Measurements from ENCODE around the gene COX6A1. TPM values are rescaled to one million over a fixed set of nuclear protein-coding genes. Genes with fewer than 3 reads are reported as not detected.

Gene COX6A1
- polyA plus RNA-seq, 1 donor from 2014 or later, result 2,017 TPM

DNA sequence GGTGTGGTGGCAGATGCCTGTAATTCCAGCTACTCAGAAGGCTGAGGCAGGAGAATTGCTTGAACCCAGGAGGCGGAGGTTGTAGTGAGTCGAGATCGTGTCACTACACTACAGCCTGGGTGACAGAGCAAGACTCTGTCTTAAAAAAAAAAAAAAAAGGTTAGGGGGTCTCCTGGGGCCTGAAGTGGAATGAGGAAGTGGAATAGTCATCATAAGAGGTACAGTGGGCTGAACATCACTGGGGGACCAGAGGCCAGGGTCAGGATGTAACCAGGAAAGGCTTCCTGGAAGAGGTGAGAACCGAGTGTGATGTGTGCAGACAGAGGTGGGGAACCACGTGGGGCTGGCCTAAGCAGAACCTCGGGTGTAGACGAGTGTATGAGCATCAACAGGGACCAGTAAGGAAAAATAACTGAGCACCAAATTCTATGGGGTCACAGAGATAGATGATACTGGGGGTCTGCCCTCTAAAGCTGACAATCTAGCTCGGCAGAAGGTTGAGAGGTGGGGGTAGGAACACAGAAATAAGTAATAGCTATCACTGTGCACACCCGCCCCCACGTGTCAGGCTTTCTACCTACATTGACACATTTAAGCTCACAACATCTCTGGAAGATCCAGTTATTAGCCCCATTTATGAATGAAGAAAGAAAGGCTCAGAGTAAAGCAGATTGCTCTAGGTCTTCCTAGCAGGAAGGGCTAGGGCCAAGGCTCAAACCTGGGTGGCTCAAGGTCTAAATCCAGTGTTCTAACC is 5.0 kb upstream of the COX6A1 start:
- no peaks in the 10 kb centered on the region for H3K79me2 ChIP-seq (replicated peaks; ENCODE audit: insufficient read depth, low read length)
- no peak overlapping the region for H3K27ac ChIP-seq (ENCODE audit: low read length)
- no peaks in the 10 kb centered on the region for H3K27me3 ChIP-seq (ENCODE audit: insufficient read depth, low read depth, low read length)
- H3K36me3 ChIP-seq (ENCODE audit: insufficient read depth, low read length), result no peaks in the 10 kb centered on the region
- no peak overlapping the region for H3K9ac ChIP-seq (ENCODE audit: low read length)
- no peak overlapping the region for H2AFZ ChIP-seq (ENCODE audit: low read depth, low read length)
- no peaks in the 10 kb centered on the region for H3K9me2 ChIP-seq (ENCODE audit: insufficient read depth, low read length)
- TF ChIP-seq EP300 (conservative IDR thresholded peaks at IDR 0.05; ENCODE audit: poor library complexity, severe bottlenecking) (no peak), POLR2AphosphoS5 (IDR thresholded peaks at IDR 0.05) (no peak)
- no peaks in the 10 kb centered on the region for H4K20me1 ChIP-seq (ENCODE audit: insufficient read depth)
- no peaks in the 10 kb centered on the region for H3K9me3 ChIP-seq (ENCODE audit: low read length)
- no peaks in the 10 kb centered on the region for H3F3A ChIP-seq (ENCODE audit: insufficient read depth, low read length, poor library complexity, severe bottlenecking)
- H3K4me2 ChIP-seq (ENCODE audit: low read length), result no peak overlapping the region
- no peak overlapping the region for H3K4me3 ChIP-seq (ENCODE audit: low read length)

DNA sequence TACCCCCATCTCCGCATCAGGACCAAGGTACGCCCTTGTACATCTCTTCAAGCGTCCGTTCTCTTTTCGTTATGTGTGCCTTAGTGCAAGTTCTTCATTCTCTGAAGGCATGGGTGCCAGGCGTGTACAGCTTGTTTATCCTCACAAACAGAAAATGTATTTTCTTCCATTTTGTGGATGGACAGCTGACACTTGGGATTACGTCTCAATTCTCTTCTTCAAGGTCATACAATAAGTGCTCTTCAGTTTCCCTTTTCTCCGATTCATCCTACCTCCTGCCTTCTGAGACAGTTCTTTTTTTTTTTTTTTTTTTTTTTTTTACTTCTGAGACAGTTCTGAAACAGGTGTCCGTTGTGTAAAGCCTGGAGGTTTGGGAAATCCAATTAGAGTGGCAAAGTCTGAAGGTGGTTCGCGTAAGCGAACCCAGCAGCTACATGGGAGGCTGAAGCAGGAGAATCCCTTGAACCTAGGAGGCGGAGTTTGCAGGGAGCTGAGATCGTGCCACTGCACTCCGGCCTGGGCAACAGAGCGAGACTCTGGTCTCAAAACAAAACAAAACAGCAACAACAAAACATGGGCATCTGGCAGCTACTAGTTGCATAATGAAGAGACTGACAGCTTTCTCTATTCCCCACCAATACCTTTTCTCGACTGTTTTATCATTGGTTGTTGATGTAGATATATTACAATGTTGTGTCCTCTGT is 734 bp downstream of the COX6A1 start:
- Histone ChIP-seq H3K4me2 (ENCODE audit: low read length) (peak overlapping the region; percentile 61), H3K27me3 (ENCODE audit: insufficient read depth, low read depth, low read length) (no peaks in the 10 kb centered on the region), H3K9ac (ENCODE audit: low read length) (peak overlapping the region; percentile 73), H3K9me3 (ENCODE audit: low read length) (no peaks in the 10 kb centered on the region), H3K9me2 (ENCODE audit: insufficient read depth, low read length) (no peaks in the 10 kb centered on the region), H3K4me3 (ENCODE audit: low read length) (peak overlapping the region; percentile 82), H3K79me2 (replicated peaks; ENCODE audit: insufficient read depth, low read length) (peaks cover 22% of the 10 kb centered on the region), H3K36me3 (ENCODE audit: insufficient read depth, low read length) (no peaks in the 10 kb centered on the region), H2AFZ (ENCODE audit: low read depth, low read length) (no peak overlapping the region), H3F3A (ENCODE audit: insufficient read depth, low read length, poor library complexity, severe bottlenecking) (no peaks in the 10 kb centered on the region), H4K20me1 (ENCODE audit: insufficient read depth) (no peaks in the 10 kb centered on the region), H3K27ac (ENCODE audit: low read length) (peak overlapping the region; percentile 64)
- no peak for TF ChIP-seq RAD21 (conservative IDR thresholded peaks at IDR 0.05)
- TF ChIP-seq EZH2 (IDR thresholded peaks at IDR 0.05; ENCODE audit: borderline replicate concordance, insufficient read depth, low read length, poor library complexity, severe bottlenecking), result no peak
- TF ChIP-seq SMC3 (conservative IDR thresholded peaks at IDR 0.05; ENCODE audit: poor library complexity), result no peak
- TF ChIP-seq TAF1 (IDR thresholded peaks at IDR 0.05; ENCODE audit: low read depth), result no peak
- no peak for TF ChIP-seq MXI1 (conservative IDR thresholded peaks at IDR 0.05; ENCODE audit: poor library complexity, severe bottlenecking)
- TF ChIP-seq, protein P1, sequence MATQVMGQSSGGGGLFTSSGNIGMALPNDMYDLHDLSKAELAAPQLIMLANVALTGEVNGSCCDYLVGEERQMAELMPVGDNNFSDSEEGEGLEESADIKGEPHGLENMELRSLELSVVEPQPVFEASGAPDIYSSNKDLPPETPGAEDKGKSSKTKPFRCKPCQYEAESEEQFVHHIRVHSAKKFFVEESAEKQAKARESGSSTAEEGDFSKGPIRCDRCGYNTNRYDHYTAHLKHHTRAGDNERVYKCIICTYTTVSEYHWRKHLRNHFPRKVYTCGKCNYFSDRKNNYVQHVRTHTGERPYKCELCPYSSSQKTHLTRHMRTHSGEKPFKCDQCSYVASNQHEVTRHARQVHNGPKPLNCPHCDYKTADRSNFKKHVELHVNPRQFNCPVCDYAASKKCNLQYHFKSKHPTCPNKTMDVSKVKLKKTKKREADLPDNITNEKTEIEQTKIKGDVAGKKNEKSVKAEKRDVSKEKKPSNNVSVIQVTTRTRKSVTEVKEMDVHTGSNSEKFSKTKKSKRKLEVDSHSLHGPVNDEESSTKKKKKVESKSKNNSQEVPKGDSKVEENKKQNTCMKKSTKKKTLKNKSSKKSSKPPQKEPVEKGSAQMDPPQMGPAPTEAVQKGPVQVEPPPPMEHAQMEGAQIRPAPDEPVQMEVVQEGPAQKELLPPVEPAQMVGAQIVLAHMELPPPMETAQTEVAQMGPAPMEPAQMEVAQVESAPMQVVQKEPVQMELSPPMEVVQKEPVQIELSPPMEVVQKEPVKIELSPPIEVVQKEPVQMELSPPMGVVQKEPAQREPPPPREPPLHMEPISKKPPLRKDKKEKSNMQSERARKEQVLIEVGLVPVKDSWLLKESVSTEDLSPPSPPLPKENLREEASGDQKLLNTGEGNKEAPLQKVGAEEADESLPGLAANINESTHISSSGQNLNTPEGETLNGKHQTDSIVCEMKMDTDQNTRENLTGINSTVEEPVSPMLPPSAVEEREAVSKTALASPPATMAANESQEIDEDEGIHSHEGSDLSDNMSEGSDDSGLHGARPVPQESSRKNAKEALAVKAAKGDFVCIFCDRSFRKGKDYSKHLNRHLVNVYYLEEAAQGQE (IDR thresholded peaks at IDR 0.05; ENCODE audit: borderline replicate concordance), result no peak
- no peak for TF ChIP-seq CTCF (IDR thresholded peaks at IDR 0.05; ENCODE audit: poor library complexity, severe bottlenecking)
- TF ChIP-seq EP300 (conservative IDR thresholded peaks at IDR 0.05; ENCODE audit: poor library complexity, severe bottlenecking), result no peak
- no peak for TF ChIP-seq POLR2AphosphoS5 (IDR thresholded peaks at IDR 0.05)

Measured in neural cell (in vitro differentiated cells).